MM.1S (cell line): Measurements from ENCODE around the gene CNNM2.

ENCODE experiments used
- DNase-seq: peaks from one replicate; pipeline ENCODE4 v3.0.0-alpha.2; 2015
- H2AFZ ChIP-seq: fragments of 300-600 bp; sonication (generic); 2 replicates; pipeline ENCODE4 v1.6.0; 2016; ENCODE audit warnings: antibody characterized with exemption, low read length
- H3F3A ChIP-seq: fragments of 300-600 bp; sonication (generic); 2 replicates; pipeline ENCODE4 v1.6.1; 2016; ENCODE audit warnings: mild to moderate bottlenecking, antibody characterized with exemption, low read length, moderate library complexity, mixed read lengths; ENCODE audit not compliant: insufficient read depth
- H3K27ac ChIP-seq: fragments of 300-600 bp; sonication (generic); 2 replicates; pipeline ENCODE4 v1.5.1; 2016; ENCODE audit warnings: mild to moderate bottlenecking, low read length
- H3K27me3 ChIP-seq: fragments of 300-600 bp; sonication (generic); replicated peaks from 2 replicates; pipeline ENCODE4 v1.6.0; 2016; ENCODE audit warnings: low read length; ENCODE audit not compliant: insufficient read depth
- H3K36me3 ChIP-seq: fragments of 300-600 bp; sonication (generic); replicated peaks from 2 replicates; pipeline ENCODE4 v1.6.1; 2016; ENCODE audit warnings: mild to moderate bottlenecking, low read length, mixed read lengths; ENCODE audit not compliant: insufficient read depth
- H3K4me1 ChIP-seq: fragments of 300-600 bp; sonication (generic); 2 replicates; pipeline ENCODE4 v1.6.1; 2016; ENCODE audit warnings: low read length, mixed read lengths
- H3K4me2 ChIP-seq: fragments of 300-600 bp; sonication (generic); 2 replicates; pipeline ENCODE4 v1.6.0; 2016; ENCODE audit warnings: low read depth, low read length
- H3K4me3 ChIP-seq: fragments of 300-600 bp; sonication (generic); 2 replicates; pipeline ENCODE4 v1.5.1; 2016; ENCODE audit warnings: low read length, mixed read lengths
- H3K79me2 ChIP-seq: fragments of 300-600 bp; sonication (generic); 2 replicates; pipeline ENCODE4 v1.6.1; 2016; ENCODE audit warnings: mixed run types, low read length, mixed read lengths
- H3K9ac ChIP-seq: fragments of 300-600 bp; sonication (generic); 2 replicates; pipeline ENCODE4 v1.6.1; 2016; ENCODE audit warnings: low read length, mixed read lengths
- H3K9me2 ChIP-seq: fragments of 300-600 bp; sonication (generic); replicated peaks from 2 replicates; pipeline ENCODE4 v1.6.1; 2016; ENCODE audit warnings: mild to moderate bottlenecking, low read length, mixed read lengths; ENCODE audit not compliant: insufficient read depth
- H3K9me3 ChIP-seq: fragments of 300-600 bp; sonication (generic); replicated peaks from 2 replicates; pipeline ENCODE4 v1.6.1; 2016; ENCODE audit warnings: mild to moderate bottlenecking, low read length, mixed read lengths; ENCODE audit not compliant: insufficient read depth
- H4K20me1 ChIP-seq: fragments of 300-600 bp; sonication (generic); 2 replicates; pipeline ENCODE4 v1.6.1; 2016; ENCODE audit warnings: mild to moderate bottlenecking, low read length, moderate library complexity, mixed read lengths; ENCODE audit not compliant: insufficient read depth
- EZH2 ChIP-seq: fragments of 300-600 bp; sonication (generic); optimal IDR thresholded peaks from 2 replicates; pipeline ENCODE3; 2017; ENCODE audit warnings: low read depth, mild to moderate bottlenecking, antibody characterized with exemption, low read length, mixed read lengths
- EZH2phosphoT487 ChIP-seq: fragments of 300-600 bp; sonication (generic); IDR thresholded peaks from 2 replicates; pipeline ENCODE4 v1.6.1; 2018; ENCODE audit warnings: antibody characterized with exemption, low read length
- TF ChIP-seq, protein P1 (sequence below): fragments of 300-600 bp; sonication (generic); IDR thresholded peaks from 2 replicates; pipeline ENCODE4 v1.5.1; 2016; ENCODE audit warnings: antibody characterized with exemption, low read length, mixed read lengths

Gene CNNM2

DNA sequence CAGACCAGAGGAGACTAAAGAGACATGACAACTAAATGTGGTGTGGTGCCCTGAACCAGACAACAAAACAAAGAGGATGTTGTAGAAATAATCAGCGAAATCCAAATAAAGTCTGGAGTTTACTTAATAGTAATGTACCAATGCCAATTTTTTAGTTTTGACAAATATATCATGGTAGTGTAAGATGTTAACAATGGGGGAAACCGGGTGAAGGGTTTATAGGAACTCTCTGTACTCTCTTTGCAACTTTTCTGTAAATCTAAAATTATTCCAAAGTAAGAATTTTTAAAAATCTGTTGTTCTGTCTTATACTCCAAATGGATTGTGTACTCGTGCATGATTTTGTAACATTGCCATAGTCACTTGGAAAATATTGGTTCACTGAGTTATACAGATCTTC is 129.3 kb downstream of the CNNM2 start:
- no peak for TF ChIP-seq EZH2phosphoT487
- TF ChIP-seq, protein P1, sequence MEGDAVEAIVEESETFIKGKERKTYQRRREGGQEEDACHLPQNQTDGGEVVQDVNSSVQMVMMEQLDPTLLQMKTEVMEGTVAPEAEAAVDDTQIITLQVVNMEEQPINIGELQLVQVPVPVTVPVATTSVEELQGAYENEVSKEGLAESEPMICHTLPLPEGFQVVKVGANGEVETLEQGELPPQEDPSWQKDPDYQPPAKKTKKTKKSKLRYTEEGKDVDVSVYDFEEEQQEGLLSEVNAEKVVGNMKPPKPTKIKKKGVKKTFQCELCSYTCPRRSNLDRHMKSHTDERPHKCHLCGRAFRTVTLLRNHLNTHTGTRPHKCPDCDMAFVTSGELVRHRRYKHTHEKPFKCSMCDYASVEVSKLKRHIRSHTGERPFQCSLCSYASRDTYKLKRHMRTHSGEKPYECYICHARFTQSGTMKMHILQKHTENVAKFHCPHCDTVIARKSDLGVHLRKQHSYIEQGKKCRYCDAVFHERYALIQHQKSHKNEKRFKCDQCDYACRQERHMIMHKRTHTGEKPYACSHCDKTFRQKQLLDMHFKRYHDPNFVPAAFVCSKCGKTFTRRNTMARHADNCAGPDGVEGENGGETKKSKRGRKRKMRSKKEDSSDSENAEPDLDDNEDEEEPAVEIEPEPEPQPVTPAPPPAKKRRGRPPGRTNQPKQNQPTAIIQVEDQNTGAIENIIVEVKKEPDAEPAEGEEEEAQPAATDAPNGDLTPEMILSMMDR: no peak

DNA sequence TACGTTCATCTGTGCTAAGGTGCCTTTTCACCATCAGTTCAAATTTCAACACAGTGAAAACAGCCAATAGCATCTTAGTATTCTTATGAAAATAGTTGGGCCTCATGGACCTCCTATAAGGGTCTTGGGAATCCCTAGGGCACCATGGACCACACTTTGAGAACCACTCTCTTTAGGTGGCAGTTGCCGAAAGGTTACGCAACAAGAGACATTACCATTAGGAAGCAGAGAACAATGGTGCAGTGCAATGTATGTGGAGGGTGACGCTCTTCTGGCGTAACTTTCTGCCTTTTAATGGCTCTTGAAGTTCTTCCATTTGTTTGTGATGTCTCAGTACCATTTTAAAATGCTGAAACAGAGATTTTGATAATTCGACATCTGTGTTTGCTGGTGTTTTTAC is 131.1 kb downstream of the CNNM2 start:
- no peaks in the 10 kb centered on the region for H4K20me1 ChIP-seq
- no peak for DNase-seq

More for the DNA sequence above, 129.3 kb downstream of the CNNM2 start:
- Histone ChIP-seq H3K79me2 (no peaks in the 10 kb centered on the region), H4K20me1 (no peaks in the 10 kb centered on the region), H2AFZ (no peak overlapping the region), H3K27me3 (no peaks in the 10 kb centered on the region), H3K4me3 (no peak overlapping the region), H3K4me1 (no peaks in the 10 kb centered on the region), H3K9me3 (no peaks in the 10 kb centered on the region), H3K9ac (no peak overlapping the region), H3K9me2 (no peaks in the 10 kb centered on the region), H3K4me2 (no peak overlapping the region), H3F3A (no peaks in the 10 kb centered on the region), H3K36me3 (no peaks in the 10 kb centered on the region), H3K27ac (no peak overlapping the region)
- no peak for DNase-seq

DNA sequence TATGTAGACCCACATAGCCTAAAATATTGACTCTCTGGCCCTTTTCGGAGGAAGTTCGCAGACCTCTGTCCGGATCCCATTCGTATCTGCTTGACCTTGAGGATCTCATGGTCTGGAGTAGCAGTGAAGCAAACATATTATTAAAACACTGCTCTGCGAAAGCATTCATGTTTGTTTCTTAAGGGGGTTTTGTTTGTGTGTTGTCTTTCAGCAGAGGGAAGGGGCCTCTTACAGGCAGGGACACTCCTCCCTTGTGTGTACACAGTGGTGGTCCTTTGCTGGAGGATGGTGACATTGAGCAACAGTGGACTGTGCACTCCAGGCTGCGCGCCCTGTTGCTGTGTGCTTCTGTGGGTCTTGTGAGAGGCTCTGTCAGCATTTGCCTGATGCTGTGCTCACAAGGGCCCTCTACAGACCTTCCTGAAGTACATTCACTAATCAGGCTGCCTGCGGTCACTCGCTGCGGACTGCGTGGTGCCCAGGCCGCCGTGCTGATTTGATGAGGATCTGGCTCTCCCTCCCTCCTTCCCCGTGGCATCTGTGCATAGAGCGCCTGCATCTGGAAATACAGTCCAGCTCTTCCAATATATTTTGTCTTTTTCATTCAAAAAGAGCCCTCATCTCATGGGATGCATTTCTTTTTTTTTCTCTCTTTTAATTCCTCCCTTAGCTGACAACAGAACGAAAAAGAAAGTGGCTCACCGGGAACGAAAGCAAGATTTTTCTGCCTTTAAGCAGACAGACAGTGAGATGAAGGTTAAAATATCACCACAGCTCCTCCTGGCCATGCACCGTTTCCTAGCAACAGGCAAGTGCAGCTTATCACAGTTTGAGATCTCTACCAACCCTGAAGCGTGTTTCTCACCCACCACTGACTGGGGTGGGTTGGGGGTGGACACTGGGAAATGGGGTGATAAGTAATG is 135.8 kb downstream of the CNNM2 start:
- Histone ChIP-seq H3K36me3 (no peaks in the 10 kb centered on the region), H3K9ac (peak overlapping the region; percentile 55), H4K20me1 (no peaks in the 10 kb centered on the region), H3F3A (peaks cover 17% of the 10 kb centered on the region), H3K27me3 (no peaks in the 10 kb centered on the region), H3K4me3 (peak overlapping the region; percentile 66), H3K4me2 (peak overlapping the region; percentile 94), H2AFZ (peak overlapping the region; percentile 92), H3K9me3 (no peaks in the 10 kb centered on the region), H3K27ac (peak overlapping the region; percentile 75), H3K79me2 (no peaks in the 10 kb centered on the region), H3K9me2 (no peaks in the 10 kb centered on the region), H3K4me1 (peaks cover 22% of the 10 kb centered on the region)
- peak; percentile 91 for DNase-seq
- TF ChIP-seq, protein P1: peak; percentile 64
- TF ChIP-seq EZH2: no peak
- TF ChIP-seq EZH2phosphoT487: no peak

More for the DNA sequence above, 131.1 kb downstream of the CNNM2 start:
- Histone ChIP-seq H2AFZ (no peak overlapping the region), H3K9me3 (no peaks in the 10 kb centered on the region), H3K4me3 (no peak overlapping the region), H3K79me2 (no peaks in the 10 kb centered on the region), H3F3A (peaks cover 10% of the 10 kb centered on the region), H3K27me3 (no peaks in the 10 kb centered on the region), H3K4me1 (0 out of 2 replicates have a peak, but pooled peaks cover 5% of the 10 kb centered on the region), H3K36me3 (no peaks in the 10 kb centered on the region), H3K27ac (no peak overlapping the region), H3K4me2 (no peak overlapping the region), H3K9ac (no peak overlapping the region), H3K9me2 (no peaks in the 10 kb centered on the region)
- TF ChIP-seq EZH2phosphoT487 (no peak), EZH2 (no peak)

DNA sequence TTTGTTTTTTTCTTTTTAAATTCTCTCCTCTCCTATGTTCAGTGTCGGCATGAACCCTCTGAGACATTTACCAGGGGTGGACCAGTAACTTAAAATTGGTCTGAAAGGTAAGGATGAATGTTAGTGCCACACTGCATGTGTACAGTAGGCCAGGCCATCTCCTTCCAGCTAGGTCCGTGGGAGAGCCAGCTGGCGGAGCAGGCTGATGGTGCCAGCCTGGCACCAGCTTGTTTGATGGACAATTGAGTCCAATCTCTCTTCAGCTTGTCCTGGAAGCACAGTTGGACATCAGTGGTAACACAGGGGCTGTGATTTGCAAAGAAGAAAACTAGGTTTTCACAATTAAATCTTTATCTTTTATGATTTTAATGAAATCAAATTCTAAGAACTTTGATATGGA is 136.5 kb downstream of the CNNM2 start:
- H4K20me1 ChIP-seq: no peaks in the 10 kb centered on the region
- H3K27ac ChIP-seq: peak overlapping the region; percentile 75
- H3K9me3 ChIP-seq: no peaks in the 10 kb centered on the region
- peak overlapping the region; percentile 94 for H3K4me2 ChIP-seq
- peaks cover 22% of the 10 kb centered on the region for H3K4me1 ChIP-seq
- no peaks in the 10 kb centered on the region for H3K36me3 ChIP-seq
- no peaks in the 10 kb centered on the region for H3K27me3 ChIP-seq
- no peak for TF ChIP-seq EZH2phosphoT487
- H3K9ac ChIP-seq: peak overlapping the region; percentile 55; the same call in 1 of the 2 replicates
- H3K79me2 ChIP-seq: no peaks in the 10 kb centered on the region
- H2AFZ ChIP-seq: peak overlapping the region; percentile 92
- peak overlapping the region; percentile 66 for H3K4me3 ChIP-seq
- H3K9me2 ChIP-seq: no peaks in the 10 kb centered on the region
- DNase-seq: no peak
- H3F3A ChIP-seq: peaks cover 17% of the 10 kb centered on the region
